LNCAP (cell line): ENCODE measurements around the gene PIM1.

ENCODE experiments used
- TF ChIP-seq, protein P1 (sequence below): fragments of 450-650 bp; IDR thresholded peaks from 2 replicates; pipeline ENCODE4 v1.5.1; 2017; ENCODE audit warnings: mild to moderate bottlenecking

PIM1 gene

DNA sequence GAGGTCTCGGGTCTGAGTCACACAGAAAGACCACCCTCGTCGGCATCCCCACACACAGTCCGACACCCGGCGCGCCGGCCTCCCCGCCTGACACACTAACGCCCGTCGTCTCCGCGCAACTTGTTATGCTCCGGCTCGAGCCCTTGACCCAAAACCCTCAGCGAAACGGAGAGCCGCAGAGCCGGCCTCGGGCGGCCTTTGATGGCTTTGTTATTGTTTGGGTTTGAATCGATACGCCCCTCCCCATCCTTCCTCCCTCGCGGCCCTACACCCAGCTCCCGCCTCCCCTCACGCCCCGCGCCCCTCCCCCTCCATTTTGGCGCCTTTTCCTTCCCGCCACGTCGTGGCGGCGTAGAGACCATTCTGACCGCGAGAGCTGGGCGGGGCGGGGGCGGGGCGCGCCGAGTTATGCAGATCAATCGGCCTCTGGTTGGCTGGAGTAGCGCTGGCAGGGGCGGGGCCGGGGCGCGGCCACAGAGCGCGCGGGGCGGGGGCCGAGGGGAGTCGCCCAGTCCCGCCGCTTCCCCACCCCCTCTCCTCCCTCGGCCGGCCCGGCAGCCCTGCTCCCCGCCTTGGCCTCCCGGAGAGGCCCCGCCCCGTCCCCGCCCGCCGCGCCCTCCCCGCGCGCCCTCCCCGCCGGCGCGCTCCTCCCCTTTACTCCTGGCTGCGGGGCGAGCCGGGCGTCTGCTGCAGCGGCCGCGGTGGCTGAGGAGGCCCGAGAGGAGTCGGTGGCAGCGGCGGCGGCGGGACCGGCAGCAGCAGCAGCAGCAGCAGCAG is at the start of gene PIM1:
Gene PIM1 (plus strand): TSS at position 657 of the 777 bp plus-strand sequence. CDS start 424 bp downstream, outside the sequence.
- TF ChIP-seq, protein P1, sequence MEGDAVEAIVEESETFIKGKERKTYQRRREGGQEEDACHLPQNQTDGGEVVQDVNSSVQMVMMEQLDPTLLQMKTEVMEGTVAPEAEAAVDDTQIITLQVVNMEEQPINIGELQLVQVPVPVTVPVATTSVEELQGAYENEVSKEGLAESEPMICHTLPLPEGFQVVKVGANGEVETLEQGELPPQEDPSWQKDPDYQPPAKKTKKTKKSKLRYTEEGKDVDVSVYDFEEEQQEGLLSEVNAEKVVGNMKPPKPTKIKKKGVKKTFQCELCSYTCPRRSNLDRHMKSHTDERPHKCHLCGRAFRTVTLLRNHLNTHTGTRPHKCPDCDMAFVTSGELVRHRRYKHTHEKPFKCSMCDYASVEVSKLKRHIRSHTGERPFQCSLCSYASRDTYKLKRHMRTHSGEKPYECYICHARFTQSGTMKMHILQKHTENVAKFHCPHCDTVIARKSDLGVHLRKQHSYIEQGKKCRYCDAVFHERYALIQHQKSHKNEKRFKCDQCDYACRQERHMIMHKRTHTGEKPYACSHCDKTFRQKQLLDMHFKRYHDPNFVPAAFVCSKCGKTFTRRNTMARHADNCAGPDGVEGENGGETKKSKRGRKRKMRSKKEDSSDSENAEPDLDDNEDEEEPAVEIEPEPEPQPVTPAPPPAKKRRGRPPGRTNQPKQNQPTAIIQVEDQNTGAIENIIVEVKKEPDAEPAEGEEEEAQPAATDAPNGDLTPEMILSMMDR, result no peak

DNA sequence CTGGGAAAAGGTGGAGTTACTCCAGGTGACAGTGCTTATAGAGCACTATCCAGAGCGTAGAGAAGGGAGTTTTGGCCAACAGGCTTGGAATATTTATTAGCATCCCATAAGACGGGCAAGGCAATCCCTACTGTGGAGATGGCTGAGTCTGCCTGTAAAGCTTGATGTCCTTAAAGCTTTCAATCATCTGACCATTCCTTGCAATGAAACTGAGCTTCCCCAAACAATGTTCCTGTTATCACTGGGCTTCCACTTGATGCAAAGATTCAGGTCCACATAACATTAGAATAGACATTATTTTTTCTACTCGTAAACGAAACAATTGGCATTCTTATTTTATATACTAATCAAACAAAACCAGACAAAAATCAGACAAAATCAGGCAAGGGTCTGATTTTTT is 48.4 kb upstream of the PIM1 start:
- TF ChIP-seq, protein P1, result no peak

DNA sequence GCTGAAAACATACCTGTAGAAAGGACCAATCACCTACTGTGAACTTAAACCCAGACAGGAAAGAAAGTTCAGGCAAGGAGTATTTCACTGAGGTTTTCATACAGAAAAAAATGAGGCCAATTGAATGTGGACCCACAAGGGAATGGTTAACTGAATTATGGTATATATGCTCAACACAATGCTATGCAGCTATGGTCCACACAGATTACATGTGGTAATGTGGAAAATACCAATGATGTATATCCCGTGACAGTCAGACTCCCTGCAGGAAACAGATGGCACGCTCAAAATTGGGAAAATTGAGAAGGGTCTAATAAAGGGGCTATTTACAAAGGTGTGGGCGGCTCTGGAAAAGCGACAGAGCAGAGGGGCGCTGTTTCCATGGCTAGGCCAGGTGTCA is 47.1 kb upstream of the PIM1 start:
- TF ChIP-seq, protein P1, result no peak

DNA sequence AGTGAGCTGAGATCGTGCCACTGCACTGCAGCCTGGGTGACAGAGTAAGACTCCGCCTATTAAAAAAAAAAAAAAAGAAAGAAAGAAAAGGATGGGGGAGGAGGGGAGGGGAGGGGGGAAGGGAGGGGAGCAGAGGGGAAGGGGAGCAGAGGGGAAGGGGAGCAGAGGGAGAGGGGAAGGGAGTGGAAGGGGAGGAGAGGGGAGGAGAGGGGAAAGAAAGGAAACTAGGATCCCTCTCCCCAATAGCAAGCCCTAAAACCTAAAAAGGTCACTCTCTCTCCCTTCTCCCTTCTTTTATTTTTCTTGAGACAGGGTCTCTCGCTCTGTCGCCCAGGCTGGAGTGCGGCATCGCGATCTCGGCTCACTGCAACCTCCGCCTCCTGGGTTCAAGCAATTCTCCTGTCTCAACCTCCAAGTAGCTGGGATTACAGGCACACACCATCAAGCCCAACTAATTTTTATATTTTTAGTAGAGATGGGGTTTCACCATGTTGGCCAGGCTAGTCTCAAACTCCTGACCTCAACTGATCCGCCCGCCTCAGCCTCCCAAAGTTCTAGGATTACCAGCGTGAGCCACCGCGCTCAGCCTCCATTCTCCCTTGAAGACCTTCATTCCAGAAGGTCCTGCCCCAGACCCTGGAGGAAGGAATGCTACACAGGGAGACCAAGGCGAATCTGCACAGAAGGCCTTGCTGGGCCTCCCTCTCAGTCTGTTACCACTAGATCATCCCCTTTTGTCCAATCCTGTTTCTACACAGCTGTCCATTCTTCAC is 45.8 kb upstream of the PIM1 start:
- TF ChIP-seq, protein P1, result no peak

DNA sequence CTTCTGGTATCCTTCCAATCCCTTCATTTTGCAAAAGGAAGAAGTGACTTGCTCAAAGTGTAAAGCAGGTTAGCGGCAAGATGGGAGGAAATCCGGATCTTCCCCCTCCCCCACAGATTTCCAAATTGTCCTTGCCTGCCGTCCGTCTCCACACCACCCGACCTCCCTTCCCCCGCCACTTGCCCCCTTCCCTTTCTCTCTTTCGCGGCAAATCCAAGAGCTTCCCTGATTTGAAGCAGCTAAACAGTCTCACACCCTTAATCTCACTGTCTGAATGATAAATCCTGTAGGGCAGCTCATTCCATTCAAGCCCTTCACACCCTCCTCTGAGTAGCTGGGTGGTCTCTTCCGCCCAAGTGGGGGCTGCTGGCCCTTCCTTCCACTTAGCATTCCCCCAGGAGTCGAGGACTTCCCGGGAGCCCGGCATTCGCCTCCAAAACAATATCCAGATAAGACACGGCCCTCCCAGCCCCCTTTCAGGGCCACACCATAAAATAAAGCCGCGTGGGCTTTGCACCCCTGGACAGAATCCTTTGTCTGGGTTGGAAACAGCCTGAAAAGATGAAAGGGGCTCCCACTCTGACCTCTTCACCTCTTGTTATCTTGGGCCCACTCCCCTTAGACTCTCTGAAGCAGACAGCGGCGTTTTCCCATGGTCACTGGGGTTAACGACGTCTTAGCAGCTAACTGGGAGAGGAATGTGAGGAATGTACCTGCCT is 44.0 kb upstream of the PIM1 start:
- TF ChIP-seq, protein P1, result no peak

DNA sequence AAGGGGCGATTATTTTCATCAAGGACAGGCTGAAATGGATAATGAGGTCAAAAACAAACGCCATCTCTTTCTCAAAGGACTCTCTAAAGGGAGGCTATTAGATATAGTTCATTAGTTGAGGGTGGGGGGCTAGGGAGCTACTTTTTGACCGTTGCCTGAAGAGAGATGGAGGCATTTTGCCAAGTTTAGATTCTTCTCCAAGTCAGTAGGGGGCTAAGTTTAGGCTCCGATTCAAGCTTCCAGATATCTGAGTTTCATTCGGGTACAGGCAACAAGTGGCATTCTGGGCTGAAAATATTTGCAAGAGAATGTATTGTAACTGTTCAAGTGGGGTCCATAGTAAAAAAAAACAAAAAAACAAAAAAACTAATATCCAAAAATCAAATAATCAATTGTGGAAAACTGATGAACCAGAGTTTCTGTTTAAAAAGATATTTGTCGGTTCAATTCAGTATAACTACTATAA is 43.4 kb upstream of the PIM1 start:
- TF ChIP-seq, protein P1, result no peak

DNA sequence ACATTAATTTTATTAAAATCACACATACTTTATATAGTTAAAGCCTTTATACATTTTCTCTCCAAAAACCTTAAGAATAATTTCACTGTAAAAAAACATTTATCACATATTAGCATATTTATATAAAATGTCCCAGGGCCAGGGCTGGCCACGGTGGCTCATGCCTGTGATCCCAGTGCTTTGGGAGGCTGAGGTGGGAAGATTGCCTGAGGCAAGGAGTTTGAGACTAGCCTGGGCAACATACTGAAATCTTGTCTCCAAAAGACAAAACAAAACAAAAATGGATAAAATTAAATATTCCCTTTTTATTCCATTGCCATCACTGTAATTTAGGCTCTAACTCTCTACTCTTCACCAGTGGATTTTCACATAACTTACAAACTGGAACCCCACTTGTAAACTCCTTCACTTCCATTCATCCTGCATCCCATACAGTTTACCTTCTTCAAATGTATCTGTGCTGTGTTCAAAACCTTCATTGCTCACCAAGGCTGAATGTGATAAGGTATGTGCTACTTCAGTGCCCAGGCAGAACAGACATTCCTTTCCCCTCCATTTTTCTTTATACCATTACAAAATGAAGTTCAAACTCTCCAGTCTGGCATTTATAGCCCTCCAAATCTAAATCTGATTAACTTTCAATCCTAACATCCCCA is 42.9 kb upstream of the PIM1 start:
- TF ChIP-seq, protein P1, result no peak
